Motor neuron (in vitro differentiated cells): ENCODE data around the gene CASK. TPM values are rescaled to one million over a fixed set of nuclear protein-coding genes. Genes with fewer than 3 reads are reported as not detected.

ENCODE experiments used
- ATAC-seq, 8 experiments: fragments of 200-7000 bp; cut with Tn5 transposase; replicated peaks in 6 of 8; 2 replicates each; pipeline ENCODE4 v1.8.0; 2021; ENCODE audit warnings: mild to moderate bottlenecking in 8 of 8, moderate library complexity in 8 of 8
- H3K27ac ChIP-seq, 2 donors: fragments of 250-450 bp; sonication (Bioruptor Pico); 2 replicates each; pipeline ENCODE4 v1.9.0; 2021; ENCODE audit warnings: antibody characterized with exemption in 2 of 2, mild to moderate bottlenecking in 2 of 2, moderate library complexity in 1 of 2
- H3K4me1 ChIP-seq, 2 donors: fragments of 250-450 bp; sonication (Bioruptor Pico); replicated peaks in 1 of 2; 2 replicates each; pipeline ENCODE4 v1.6.1; 2021; ENCODE audit warnings: antibody characterized with exemption in 2 of 2, mild to moderate bottlenecking in 2 of 2, moderate library complexity in 1 of 2
- H3K4me3 ChIP-seq, 5 donors: fragments of 250-450 bp; sonication (Bioruptor Pico); 2 replicates each; pipeline ENCODE4 v1.9.0; 2021; ENCODE audit warnings: antibody characterized with exemption in 5 of 5, mild to moderate bottlenecking in 5 of 5, moderate library complexity in 4 of 5
- WGBS, 10 experiments: fragments of 450-650 bp; shearing (Covaris generic); methylation state at CpG; one replicate each; pipeline ENCODE4 v1.0.0; 2022; 5-methylcytosine and 5-hydroxymethylcytosine counted together
- in situ Hi-C, 9 experiments: fragments of 400-800 bp; cut with MboI; loops; one replicate each; pipeline ENCODE4 v1.15.0; 2021; ENCODE audit warnings: low sequenced_read_pairs in 9 of 9, low pct_unique_long_range_greater_than_20kb in 2 of 9; ENCODE audit not compliant: unreplicated experiment in 9 of 9
- total RNA-seq, 8 experiments: library from RNA; unstranded; fragments of 300-600 nt; gene quantifications; 2 replicates each; pipeline versions ENCODE4 v1.2.3 to v1.2.4, GENCODE V29; 2022

CASK gene, protein sequence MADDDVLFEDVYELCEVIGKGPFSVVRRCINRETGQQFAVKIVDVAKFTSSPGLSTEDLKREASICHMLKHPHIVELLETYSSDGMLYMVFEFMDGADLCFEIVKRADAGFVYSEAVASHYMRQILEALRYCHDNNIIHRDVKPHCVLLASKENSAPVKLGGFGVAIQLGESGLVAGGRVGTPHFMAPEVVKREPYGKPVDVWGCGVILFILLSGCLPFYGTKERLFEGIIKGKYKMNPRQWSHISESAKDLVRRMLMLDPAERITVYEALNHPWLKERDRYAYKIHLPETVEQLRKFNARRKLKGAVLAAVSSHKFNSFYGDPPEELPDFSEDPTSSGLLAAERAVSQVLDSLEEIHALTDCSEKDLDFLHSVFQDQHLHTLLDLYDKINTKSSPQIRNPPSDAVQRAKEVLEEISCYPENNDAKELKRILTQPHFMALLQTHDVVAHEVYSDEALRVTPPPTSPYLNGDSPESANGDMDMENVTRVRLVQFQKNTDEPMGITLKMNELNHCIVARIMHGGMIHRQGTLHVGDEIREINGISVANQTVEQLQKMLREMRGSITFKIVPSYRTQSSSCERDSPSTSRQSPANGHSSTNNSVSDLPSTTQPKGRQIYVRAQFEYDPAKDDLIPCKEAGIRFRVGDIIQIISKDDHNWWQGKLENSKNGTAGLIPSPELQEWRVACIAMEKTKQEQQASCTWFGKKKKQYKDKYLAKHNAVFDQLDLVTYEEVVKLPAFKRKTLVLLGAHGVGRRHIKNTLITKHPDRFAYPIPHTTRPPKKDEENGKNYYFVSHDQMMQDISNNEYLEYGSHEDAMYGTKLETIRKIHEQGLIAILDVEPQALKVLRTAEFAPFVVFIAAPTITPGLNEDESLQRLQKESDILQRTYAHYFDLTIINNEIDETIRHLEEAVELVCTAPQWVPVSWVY
- total RNA-seq = 10 to 100 TPM; 15.6 to 51.7 (median 41.5) TPM

DNA sequence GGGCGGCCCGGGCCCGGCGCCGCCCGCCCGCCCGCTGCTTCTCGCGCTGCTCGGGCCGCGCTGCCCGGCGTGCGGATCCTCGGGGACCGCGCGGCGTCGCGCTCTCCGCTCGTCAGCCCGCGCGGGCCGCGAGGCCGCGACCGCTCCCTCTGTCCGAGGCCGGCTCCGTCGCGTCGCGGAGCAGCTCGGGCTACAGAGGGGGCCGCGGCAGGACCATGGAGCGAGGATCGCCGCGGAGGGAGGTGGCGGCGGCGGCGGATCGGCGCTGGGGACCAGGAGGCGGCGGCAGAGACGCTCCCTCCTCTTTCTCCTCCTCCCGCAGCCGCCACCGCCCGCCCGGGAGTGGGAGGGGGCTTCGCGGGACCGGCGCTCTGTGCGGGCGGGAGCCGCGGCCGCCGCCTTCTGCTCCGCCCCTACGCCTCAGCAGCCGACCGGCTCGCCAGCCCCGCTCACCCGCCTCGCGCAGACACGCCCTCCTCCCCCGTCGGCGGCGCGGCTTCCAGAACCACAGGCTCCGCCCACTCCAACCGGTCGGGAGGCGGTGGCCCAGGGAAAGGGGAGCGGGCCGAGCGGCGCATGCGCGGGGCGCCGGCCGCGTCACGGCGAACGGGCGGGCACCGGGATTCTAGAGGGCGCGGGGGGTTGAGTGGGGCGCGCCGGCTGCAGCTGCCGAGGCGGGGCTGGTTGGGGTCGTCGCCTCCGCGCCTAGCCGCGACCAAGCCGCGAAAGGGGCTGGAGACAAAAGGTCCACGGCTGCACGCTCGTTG lies at the start of gene CASK:
TSS of gene CASK (minus strand) at position 344 of the 767 bp plus-strand sequence. CDS start 566 bp downstream, outside the sequence.
- peak within 1 kb of the TSS; percentile 93 to 94 for H3K27ac ChIP-seq
- WGBS, 10 experiments = no CpG with 5 or more reads among the region's 123 CpGs

DNA sequence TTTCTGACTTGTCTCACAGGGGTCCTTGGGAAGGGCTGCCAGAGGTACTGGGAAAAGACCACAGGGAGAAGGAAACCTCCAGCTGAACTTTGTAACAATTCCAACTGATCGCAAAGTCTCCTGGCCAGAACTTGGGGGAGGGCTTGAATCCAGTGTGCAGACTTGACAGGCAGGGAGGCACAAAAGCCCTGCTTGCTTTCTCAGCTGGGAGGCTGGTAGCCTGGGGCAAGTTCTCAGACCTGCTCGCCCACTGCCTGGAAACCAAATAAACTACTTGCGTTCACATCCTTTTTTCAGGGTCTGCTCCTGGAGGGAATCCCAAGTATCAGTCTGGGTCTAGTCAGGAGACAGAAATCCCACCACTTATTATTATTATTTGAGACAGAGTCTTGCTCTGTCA lies 48.0 kb upstream of the CASK start:
- WGBS, 10 experiments = 60% methylated on average over 1 of the region's 3 CpGs; no CpG with 5 or more reads in 9 of the 10 experiments

More for the DNA sequence above, at the start of gene CASK:
- Histone ChIP-seq H3K4me1 (peaks cover 0 to 11% of the 10 kb centered on the region in 2 donors), H3K4me3 (peak within 1 kb of the TSS; percentile 57 to 70 (median 64))
- in situ Hi-C loops = no loop called here
- peak; percentile 71 to 89 (median 87) for ATAC-seq

DNA sequence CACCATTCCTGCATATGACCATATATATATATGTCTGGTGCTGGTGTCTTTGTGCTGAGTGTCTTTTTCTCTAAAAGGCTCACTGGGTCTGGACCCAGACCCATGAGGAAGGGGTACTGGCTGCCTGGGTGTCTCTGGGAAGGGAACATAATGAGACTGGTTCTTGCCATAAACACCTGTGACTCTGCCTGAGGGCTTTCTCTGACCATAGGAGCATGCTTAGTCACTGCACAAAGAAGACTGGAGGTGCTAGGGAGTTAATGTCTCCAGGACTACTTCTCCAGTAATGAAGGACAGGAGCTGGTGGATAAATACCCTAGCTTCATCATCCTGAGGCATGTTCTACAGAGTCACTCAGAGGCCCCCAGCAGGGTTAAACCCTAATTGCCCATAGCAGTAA lies 47.1 kb upstream of the CASK start:
- in situ Hi-C loops = no loop called here
- H3K27ac ChIP-seq = no peak overlapping the region
- H3K4me1 ChIP-seq = no peaks in the 10 kb centered on the region
- no peak for ATAC-seq
- no peak overlapping the region for H3K4me3 ChIP-seq

More for the DNA sequence above, 48.0 kb upstream of the CASK start:
- ATAC-seq = no peak
- Histone ChIP-seq H3K4me1 (no peaks in the 10 kb centered on the region), H3K27ac (no peak overlapping the region), H3K4me3 (no peak overlapping the region)
- in situ Hi-C loops = no loop called here

DNA sequence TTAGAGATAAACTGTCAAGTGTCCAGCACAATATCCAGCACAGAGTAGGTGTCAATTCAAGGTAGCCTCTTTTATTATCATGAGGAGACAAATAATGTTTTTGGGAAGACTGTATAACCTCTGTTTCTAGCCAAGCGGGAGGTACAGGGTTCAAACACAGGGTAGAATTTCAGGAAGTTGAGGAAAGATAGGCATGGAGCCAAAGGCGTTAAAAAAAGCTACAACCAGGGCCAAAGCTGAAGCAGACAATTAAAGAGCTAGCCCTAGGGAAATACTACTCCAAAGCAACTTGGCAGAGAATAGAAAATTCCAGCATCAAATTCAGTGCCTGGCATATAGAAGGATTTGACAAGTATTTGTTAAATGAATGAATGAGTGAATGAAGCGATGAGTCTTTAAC lies 40.0 kb upstream of the CASK start:
- 25 to 100% (median 88%) methylated on average over 1 to 3 of the region's 3 CpGs; no CpG with 5 or more reads in 4 of the 10 experiments for WGBS, 10 experiments
- in situ Hi-C loops = no loop called here
- no peak for ATAC-seq
- H3K27ac ChIP-seq = no peak overlapping the region
- H3K4me1 ChIP-seq = no peaks in the 10 kb centered on the region
- H3K4me3 ChIP-seq = no peak overlapping the region

DNA sequence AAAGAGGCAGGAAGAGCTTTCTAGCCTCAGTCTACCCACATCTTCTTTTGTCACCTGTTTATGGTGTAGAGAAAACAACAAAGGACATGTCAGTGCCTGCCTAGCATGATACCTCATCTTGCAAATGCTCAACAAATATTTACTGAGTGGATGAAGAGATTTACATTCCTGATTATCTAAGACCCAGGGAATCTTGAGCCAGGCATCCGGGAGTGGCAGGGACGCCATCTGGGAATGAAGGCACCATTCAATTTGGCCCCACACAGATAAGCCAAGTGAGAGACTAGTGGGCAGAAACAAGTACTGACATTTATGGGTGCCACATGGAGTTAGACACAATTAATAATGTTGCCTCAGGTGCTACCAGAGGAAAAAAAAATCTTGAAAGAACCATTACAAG lies 36.8 kb upstream of the CASK start:
- Histone ChIP-seq H3K4me1 (no peaks in the 10 kb centered on the region), H3K4me3 (no peak overlapping the region), H3K27ac (no peak overlapping the region)
- in situ Hi-C loops = no loop called here
- ATAC-seq = no peak
- 78% methylated on average over 2 of the region's 2 CpGs; no CpG with 5 or more reads in 9 of the 10 experiments for WGBS, 10 experiments

DNA sequence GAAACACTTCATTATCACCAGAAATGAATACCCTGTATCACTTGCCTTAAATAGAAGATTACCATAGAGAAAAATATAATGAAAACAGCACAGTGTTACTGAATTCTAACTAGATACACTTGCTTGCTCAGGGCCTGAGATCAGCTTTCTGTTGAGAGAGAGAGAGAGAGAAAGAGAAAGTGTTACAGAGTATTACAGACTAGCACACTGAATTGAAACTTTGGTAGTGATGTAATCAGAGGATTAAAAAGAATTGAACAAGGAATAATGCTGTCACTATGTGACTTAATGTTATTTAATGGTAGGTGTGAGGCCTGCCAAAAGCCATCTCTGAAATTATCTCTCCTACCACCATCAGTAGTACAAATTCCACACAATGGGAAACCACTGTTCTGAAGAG lies 35.5 kb upstream of the CASK start:
- no peak overlapping the region for H3K27ac ChIP-seq
- ATAC-seq = peak in 2 of 8 experiments; percentile 28 to 57
- in situ Hi-C loops = no loop called here
- no peak overlapping the region for H3K4me3 ChIP-seq
- no peaks in the 10 kb centered on the region for H3K4me1 ChIP-seq

DNA sequence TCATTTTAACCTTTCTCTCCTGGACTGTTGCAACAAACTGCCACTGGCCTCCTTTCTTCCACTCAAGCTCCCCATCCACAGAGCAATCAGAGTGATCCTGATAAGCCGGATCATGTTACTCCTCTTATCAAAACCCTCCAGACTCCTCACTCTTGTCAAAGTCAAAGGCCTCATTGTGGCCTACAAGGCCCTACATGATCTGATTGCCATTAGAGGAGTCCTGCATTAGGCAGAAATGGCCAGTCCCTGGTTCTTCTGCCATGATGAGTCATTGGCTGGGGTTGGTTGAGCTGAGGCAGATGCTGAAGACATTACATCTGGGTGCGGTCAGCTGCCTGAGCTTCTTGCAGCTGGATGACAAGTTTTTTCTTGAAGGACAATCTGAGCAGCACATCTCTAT lies 32.7 kb upstream of the CASK start:
- ATAC-seq = peak in 2 of 8 experiments; percentile 43 to 65
- Histone ChIP-seq H3K4me3 (no peak overlapping the region), H3K27ac (no peak overlapping the region), H3K4me1 (no peaks in the 10 kb centered on the region)
- 58 to 100% (median 86%) methylated on average over 1 to 2 of the region's 2 CpGs; no CpG with 5 or more reads in 7 of the 10 experiments for WGBS, 10 experiments
- in situ Hi-C loops = no loop called here

DNA sequence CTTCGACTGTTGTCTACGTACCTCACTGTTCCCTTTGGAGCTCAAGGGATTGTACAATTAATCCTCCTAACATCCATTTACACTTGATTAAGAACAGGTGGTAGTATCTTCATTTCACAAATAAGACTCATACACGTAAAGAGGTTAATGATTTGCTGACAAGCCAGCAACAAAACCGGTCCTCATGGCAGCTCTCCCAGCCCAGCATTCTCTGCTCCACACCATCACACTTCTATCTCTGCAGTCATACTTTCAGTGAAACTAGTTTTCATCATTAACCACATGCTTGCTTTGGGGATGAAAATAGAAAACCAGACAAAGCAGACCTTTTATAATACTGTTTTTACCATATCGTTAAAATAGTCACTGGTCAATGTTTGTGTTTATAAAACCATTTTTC lies 28.7 kb upstream of the CASK start:
- no peak overlapping the region for H3K4me3 ChIP-seq
- in situ Hi-C loops = no loop called here
- ATAC-seq = no peak
- no peaks in the 10 kb centered on the region for H3K4me1 ChIP-seq
- WGBS, 10 experiments = 17 to 100% (median 78%) methylated on average over 1 to 5 of the region's 5 CpGs; no CpG with 5 or more reads in 5 of the 10 experiments
- no peak overlapping the region for H3K27ac ChIP-seq

DNA sequence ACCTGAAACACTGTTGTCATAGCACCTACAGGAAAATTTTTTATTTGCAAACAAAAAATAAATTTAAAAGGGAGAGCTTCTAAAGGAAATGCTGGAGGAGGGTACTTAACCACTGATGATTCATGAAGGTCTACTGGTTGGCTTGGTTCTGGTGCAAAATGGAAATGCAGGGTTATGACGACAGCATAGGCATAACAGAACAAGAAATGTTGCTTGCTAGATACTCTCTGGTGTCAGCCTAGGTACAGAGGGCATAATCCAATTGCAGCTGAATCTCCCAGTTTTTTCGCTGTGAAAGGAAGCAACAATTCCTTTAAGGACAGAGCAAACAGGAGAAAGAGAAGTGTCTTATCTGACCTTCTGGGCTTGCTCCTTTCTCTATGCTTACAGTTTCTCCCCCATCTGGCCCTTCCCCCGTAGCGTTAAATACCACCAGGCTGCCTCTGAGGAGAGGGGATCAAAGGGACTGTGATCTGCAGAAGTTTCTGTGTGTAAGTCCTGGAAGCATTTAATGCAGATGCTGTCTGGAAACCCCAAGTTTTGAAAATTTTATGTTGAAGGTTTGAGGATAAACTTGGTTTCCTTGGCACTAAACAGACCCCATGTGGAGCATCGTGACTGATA lies 23.7 kb upstream of the CASK start:
- Histone ChIP-seq H3K27ac (no peak overlapping the region), H3K4me1 (peaks cover 0 to 9% of the 10 kb centered on the region in 2 donors), H3K4me3 (no peak overlapping the region)
- in situ Hi-C loops = no loop called here
- no peak for ATAC-seq
- WGBS, 10 experiments = 22 to 80% (median 57%) methylated on average over 1 to 4 of the region's 5 CpGs; no CpG with 5 or more reads in 5 of the 10 experiments

DNA sequence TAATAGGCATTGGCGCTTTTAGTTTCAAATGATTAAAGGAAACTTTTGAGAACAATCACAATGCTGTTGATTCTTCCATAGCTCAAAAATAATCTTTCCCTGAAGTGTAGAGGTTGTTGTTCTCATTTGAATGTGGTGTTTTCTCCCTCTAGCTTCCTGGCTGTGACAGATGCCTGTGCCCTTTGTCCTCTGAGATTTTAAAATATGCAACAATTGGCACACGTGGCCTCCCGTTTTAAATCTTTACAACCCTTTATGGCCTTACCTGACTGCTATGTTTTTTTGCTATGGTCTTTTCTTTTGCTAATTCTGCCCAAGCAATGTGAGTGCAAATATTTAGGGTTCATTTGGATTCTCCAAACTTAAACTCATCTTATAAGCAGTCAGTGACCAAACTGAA lies 22.9 kb upstream of the CASK start:
- in situ Hi-C loops = no loop called here
- H3K4me3 ChIP-seq = no peak overlapping the region

DNA sequence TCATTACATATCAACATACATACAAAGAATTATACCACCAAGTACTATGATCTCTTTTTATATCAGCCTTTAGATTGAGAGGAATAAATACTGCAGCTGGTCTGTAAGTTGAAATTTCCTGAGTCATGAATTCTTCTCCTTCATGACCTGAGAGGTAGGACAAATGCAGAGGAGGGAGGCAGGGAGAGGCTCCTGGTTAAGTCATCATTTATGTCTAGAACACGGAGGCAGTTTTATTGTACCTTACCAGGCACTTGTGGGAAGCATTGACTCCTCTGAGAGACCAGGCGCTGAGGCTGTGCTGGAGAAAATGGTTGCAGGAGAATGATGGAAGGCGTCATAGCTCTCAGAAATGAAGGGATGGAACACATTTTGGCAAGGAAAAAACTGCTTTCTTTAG lies 12.5 kb upstream of the CASK start:
- Histone ChIP-seq H3K4me1 (no peaks in the 10 kb centered on the region), H3K27ac (no peak overlapping the region), H3K4me3 (no peak overlapping the region)
- 0 to 100% (median 76%) methylated on average over 1 to 3 of the region's 3 CpGs; no CpG with 5 or more reads in 4 of the 10 experiments for WGBS, 10 experiments
- in situ Hi-C loops = no loop called here
- ATAC-seq = peak in 2 of 8 experiments; percentile 27 to 59

More for the DNA sequence above, 22.9 kb upstream of the CASK start:
- no peak for ATAC-seq
- Histone ChIP-seq H3K27ac (no peak overlapping the region), H3K4me1 (peaks cover 0 to 9% of the 10 kb centered on the region in 2 donors)
- WGBS, 10 experiments = 0 to 100% (median 60%) methylated on average over 1 to 3 of the region's 3 CpGs; no CpG with 5 or more reads in 3 of the 10 experiments

DNA sequence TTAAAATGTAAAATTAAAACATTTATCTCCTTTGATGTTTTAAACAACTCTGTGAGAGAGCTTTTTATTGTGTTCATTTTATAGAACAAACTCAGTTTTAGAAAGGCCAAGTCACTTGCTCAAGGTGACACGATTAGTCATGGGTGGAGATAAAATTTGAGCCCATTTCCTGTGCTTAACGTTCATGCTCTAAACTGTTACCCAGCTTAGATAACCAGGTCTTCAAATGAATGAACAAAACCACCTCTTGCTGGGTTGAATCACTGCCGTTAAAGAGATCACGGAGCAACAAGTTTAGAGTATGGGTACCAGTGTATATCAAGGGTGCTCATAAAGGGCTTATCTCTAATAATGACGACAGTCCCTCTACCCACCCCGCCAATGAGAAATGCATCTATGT lies 10.2 kb upstream of the CASK start:
- no peak overlapping the region for H3K27ac ChIP-seq
- in situ Hi-C loops = no loop called here
- H3K4me3 ChIP-seq = no peak overlapping the region
- H3K4me1 ChIP-seq = no peaks in the 10 kb centered on the region
- no peak for ATAC-seq
- 43 to 100% (median 79%) methylated on average over 1 to 5 of the region's 6 CpGs; no CpG with 5 or more reads in 2 of the 10 experiments for WGBS, 10 experiments
